Stomach (tissue), 9 donors: ENCODE data around the gene CKB. TPM values are rescaled to one million over a fixed set of nuclear protein-coding genes. Genes with fewer than 3 reads are reported as not detected.

Experiments used
- DNase-seq, 2 donors: peaks; one replicate each; pipeline versions ENCODE4 v3.0.0 to v3.0.0-alpha.2; 2013 to 2019
- H3K27ac ChIP-seq, 5 donors: fragments of 200-600 bp in 4 of 5; sonication (generic) in 4 of 5; one replicate each; pipeline ENCODE4 v1.5.1; 2013 to 2019; ENCODE audit warnings: mild to moderate bottlenecking in 1 of 5, moderate library complexity in 1 of 5
- H3K27me3 ChIP-seq, 3 donors: fragments of 200-600 bp; sonication (generic); one replicate each; pipeline ENCODE4 v1.5.1; 2017 to 2019; ENCODE audit warnings: mixed run types in 1 of 3
- H3K36me3 ChIP-seq, 4 donors: fragments of 200-600 bp; sonication (generic); 1 replicate in 3 of 4; 2 replicates in 1 of 4; pipeline ENCODE4 v1.5.1; 2016 to 2019
- H3K4me1 ChIP-seq, 4 donors: fragments of 200-600 bp; sonication (generic); one replicate each; pipeline ENCODE4 v1.5.1; 2016 to 2019
- H3K4me3 ChIP-seq, 4 donors: fragments of 200-600 bp; sonication (generic) in 3 of 4; one replicate each; pipeline ENCODE4 v1.5.1; 2016 to 2019; ENCODE audit warnings: mild to moderate bottlenecking in 1 of 4
- H3K9me3 ChIP-seq, 4 donors: fragments of 200-600 bp; sonication (generic); one replicate each; pipeline ENCODE4 v1.5.1; 2016 to 2019
- EP300 ChIP-seq: sonication (generic); formaldehyde crosslinking; IDR thresholded peaks from one replicate; pipeline ENCODE4 v1.6.1; 2017; ENCODE audit warnings: antibody characterized with exemption
- POLR2A ChIP-seq, 4 donors: fragments of 450-650 bp; IDR thresholded peaks; one replicate each; pipeline ENCODE4 v1.6.1; 2016; ENCODE audit warnings: antibody characterized with exemption in 4 of 4, control low read depth in 2 of 4, mild to moderate bottlenecking in 1 of 4, moderate library complexity in 1 of 4
- POLR2AphosphoS5 ChIP-seq, 3 donors: sonication (generic); formaldehyde crosslinking; IDR thresholded peaks; one replicate each; pipeline ENCODE4 v1.6.1; 2016; ENCODE audit warnings: antibody characterized with exemption in 3 of 3
- WGBS, 5 donors: extraction: QIAGEN DNeasy Blood & Tissue Kit in 3 of 5; methylation state at CpG; one replicate each; pipeline versions ENCODE4 v1.1.5 to v1.1.7; 2013 to 2018; 5-methylcytosine and 5-hydroxymethylcytosine counted together
- intact Hi-C: fragments of 100-400 bp; cut with DNase I; formaldehyde crosslinking; loops from one replicate; pipeline ENCODE4 v1.15.1; 2023; ENCODE audit warnings: low total_unique reads
- polyA plus RNA-seq, 3 donors: library from polyadenylated mRNA; stranded (reverse); fragments of 200-250 nt; gene quantifications; one replicate each; pipeline ENCODE4 v1.2.3, GENCODE V29; 2013
- total RNA-seq, 5 donors: library from RNA; depleted of rRNA; stranded (reverse); fragments of >200 nt; gene quantifications; one replicate each; pipeline versions ENCODE4 v1.1.0 to v1.2.3, GENCODE V29; 2014 to 2016
- TF ChIP-seq, protein P1 (sequence below), 7 experiments: fragments of 450-650 bp in 4 of 7; fragments of 200-600 bp in 3 of 7; sonication (generic) in 3 of 7; IDR thresholded peaks; one replicate each; pipeline ENCODE4 v1.5.1; 2016 to 2019; ENCODE audit warnings: antibody characterized with exemption in 7 of 7, control low read depth in 2 of 7, mild to moderate bottlenecking in 1 of 7
- donor health status: healthy with polysubstance abuse.
- donor health status: Bipolar disorder and iron deficiency.
- donor health status: healthy.

The CKB gene
- total and polyA plus RNA-seq, 8 donors: 216 to 1,146 (median 806) TPM

DNA sequence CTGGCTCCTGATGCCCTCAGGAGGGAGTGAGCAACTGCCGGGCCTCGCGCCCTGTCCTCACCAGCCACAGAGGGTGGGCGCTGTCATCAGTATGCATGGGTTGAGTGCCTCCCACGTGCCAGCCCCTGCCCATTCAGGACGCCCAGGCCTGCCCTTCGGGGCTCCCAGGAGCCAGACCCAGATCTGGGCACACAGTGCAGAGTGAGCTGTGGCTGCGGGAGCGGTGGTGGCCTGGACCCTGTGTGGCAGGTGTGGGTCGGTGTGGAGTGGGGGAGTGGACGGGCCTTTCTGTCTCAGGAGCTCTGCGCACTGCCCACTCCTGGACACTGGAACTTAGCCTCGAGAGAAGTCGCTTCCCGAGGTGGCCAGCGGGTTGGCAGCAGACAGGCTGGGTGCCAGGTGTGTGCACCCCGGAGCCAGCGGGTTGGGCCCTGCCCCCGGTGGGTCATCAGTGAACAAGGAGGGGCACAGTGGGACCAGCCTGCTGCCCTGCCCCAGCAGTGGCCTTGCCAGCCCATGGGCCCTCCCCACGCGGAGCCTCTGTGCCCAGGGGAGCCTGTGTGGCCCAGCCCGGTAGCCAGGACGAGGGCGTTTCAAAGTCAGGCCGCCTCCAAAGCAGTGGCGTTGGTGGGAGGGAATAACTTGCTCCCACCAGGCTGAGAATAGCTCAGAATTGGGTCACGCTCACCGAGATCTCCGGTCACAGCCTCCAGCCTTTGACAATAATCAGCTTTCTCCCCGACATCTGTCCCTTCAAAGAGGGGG is 15.8 kb upstream of the CKB start:
- H3K27me3 ChIP-seq: peaks cover 0 to 7% (median 0%) of the 10 kb centered on the region in 3 donors
- H3K4me1 ChIP-seq: peaks cover 58 to 84% (median 70%) of the 10 kb centered on the region in 4 donors
- TF ChIP-seq POLR2AphosphoS5 (IDR thresholded peaks at IDR 0.05) (peak in 1 of 3 donors; percentile 10), POLR2A (IDR thresholded peaks at IDR 0.05) (no peak), EP300 (no peak)
- intact Hi-C loops: no loop called here
- peak; percentile 43 to 56 for DNase-seq
- no peaks in the 10 kb centered on the region for H3K9me3 ChIP-seq
- H3K4me3 ChIP-seq: no peak overlapping the region
- peaks cover 5 to 30% (median 28%) of the 10 kb centered on the region in 4 donors for H3K36me3 ChIP-seq
- 20 to 51% (median 33%) methylated on average over 15 to 30 of the region's 30 CpGs for WGBS, 5 donors
- peak overlapping the region; percentile 18 to 83 (median 53) for H3K27ac ChIP-seq

DNA sequence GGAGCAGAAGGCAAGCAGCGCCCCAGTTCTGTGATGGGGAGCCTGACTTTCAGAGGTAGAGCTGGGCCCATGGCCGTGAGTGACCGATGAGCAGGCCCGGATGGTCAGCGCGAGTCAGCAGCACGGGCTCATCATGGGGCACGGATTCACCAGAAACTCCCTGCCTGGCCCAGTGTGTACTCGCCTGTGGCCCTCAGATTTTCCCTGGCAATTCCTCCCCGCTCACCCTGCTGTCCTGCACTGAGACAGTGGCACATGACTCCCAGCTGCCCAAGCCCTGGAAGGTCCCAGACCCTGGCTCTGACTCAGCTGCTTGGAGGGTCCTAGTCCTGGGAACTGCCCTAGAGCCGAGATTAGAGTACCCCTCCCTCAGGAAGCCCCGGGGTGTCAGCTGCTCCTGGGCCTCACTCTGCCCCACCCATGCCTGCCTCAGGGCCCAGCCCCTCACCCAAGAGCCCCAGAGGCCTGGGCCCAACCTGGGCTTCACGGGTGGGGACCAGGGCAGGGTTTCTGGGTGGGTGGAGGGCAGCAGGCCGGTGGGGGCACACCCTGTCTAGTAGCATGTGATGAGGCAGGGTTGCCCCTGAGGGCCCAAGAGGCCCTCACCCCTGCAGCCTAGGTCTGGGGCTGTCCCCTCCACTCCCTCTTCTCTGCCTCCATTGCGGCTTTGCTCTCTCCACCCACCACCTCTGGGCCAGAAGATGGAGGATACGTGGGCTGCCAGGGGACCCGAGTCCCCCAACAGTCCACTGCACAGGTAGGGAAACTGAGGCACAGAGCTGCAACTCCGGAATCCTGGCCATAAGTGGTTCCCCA is 14.8 kb upstream of the CKB start:
- Histone ChIP-seq H3K36me3 (peaks cover 5 to 40% (median 39%) of the 10 kb centered on the region in 4 donors), H3K9me3 (no peaks in the 10 kb centered on the region), H3K4me3 (no peak overlapping the region), H3K27me3 (peaks cover 0 to 6% (median 0%) of the 10 kb centered on the region in 3 donors), H3K4me1 (peaks cover 47 to 84% (median 65%) of the 10 kb centered on the region in 4 donors), H3K27ac (peak overlapping the region in 4 of 5 donors; percentile 50 to 83 (median 75))
- WGBS, 5 donors: 67 to 77% (median 72%) methylated on average over 13 to 18 of the region's 18 CpGs
- TF ChIP-seq POLR2A (IDR thresholded peaks at IDR 0.05) (no peak), EP300 (no peak), POLR2AphosphoS5 (IDR thresholded peaks at IDR 0.05) (no peak)
- TF ChIP-seq, protein P1, sequence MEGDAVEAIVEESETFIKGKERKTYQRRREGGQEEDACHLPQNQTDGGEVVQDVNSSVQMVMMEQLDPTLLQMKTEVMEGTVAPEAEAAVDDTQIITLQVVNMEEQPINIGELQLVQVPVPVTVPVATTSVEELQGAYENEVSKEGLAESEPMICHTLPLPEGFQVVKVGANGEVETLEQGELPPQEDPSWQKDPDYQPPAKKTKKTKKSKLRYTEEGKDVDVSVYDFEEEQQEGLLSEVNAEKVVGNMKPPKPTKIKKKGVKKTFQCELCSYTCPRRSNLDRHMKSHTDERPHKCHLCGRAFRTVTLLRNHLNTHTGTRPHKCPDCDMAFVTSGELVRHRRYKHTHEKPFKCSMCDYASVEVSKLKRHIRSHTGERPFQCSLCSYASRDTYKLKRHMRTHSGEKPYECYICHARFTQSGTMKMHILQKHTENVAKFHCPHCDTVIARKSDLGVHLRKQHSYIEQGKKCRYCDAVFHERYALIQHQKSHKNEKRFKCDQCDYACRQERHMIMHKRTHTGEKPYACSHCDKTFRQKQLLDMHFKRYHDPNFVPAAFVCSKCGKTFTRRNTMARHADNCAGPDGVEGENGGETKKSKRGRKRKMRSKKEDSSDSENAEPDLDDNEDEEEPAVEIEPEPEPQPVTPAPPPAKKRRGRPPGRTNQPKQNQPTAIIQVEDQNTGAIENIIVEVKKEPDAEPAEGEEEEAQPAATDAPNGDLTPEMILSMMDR (IDR thresholded peaks at IDR 0.05): no peak
- DNase-seq: no peak
- intact Hi-C loops: no loop called here

DNA sequence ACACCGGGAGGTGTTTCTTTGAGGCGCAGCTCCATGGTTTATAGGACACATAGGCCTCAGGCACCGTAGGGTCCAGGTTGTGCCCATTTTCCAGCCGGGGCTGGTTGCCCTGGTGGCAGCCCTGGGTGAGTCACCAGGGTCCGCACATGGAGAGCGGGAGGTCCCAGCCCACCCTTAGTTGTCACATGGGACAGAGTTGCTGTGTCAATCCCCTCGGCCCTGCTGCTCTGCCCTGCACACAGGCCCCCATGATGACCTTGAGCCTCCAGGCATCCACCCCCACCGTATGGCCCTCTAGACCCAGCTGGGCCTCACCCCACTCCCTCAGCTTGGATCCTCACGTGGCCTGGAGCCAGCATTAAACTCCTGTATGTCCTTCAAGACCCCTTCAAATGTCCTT is 14.1 kb upstream of the CKB start:
- no peak overlapping the region for H3K4me3 ChIP-seq
- no peaks in the 10 kb centered on the region for H3K27me3 ChIP-seq
- TF ChIP-seq EP300 (no peak), POLR2A (IDR thresholded peaks at IDR 0.05) (no peak), POLR2AphosphoS5 (IDR thresholded peaks at IDR 0.05) (no peak)
- TF ChIP-seq, protein P1 (IDR thresholded peaks at IDR 0.05): no peak
- DNase-seq: no peak
- intact Hi-C loops: no loop called here
- H3K9me3 ChIP-seq: no peaks in the 10 kb centered on the region
- H3K36me3 ChIP-seq: peaks cover 5 to 46% (median 45%) of the 10 kb centered on the region in 4 donors
- H3K27ac ChIP-seq: peak overlapping the region in 4 of 5 donors; percentile 73 to 83 (median 78)
- peaks cover 41 to 84% (median 61%) of the 10 kb centered on the region in 4 donors for H3K4me1 ChIP-seq
- WGBS, 5 donors: 76 to 80% (median 80%) methylated on average over 8 to 9 of the region's 9 CpGs

DNA sequence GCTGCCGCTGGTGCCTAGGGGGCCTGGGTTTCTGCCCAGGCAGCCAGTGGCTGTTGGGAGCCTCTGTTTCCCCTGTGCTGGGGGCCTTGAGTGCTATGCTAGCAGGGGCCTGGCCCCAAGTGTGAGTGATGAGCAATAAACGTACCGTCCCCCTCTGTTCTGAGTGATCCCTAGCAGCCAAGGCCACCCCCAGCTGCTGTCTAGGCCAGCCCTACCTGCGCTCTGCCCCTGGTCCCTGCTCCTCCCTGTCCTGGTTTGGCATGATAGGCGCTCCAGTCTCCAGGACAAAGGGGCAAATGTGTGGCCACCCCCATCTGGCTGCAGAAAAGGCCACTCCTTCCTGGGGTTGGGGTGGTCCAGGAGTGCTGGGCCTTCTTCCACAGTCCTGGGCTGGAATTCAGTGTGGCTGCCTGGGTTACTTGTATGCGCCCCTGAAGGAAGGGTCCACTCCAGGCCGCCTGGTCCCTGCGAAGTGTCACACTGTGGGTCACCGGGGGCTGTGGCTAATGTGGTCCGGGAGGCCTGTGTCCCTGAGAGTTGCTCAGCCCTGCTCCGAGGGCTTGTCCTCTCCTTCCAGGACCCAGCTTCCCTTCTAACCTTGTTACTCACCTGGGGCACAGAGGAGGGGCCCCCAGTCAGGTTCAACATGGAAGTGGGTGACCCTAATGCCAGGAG is 13.4 kb upstream of the CKB start:
- Histone ChIP-seq H3K9me3 (no peaks in the 10 kb centered on the region), H3K27ac (peak overlapping the region in 4 of 5 donors; percentile 73 to 83 (median 78)), H3K4me3 (no peak overlapping the region), H3K4me1 (peaks cover 41 to 84% (median 61%) of the 10 kb centered on the region in 4 donors), H3K36me3 (peaks cover 5 to 52% (median 48%) of the 10 kb centered on the region in 4 donors), H3K27me3 (no peaks in the 10 kb centered on the region)
- 75 to 92% (median 83%) methylated on average over 9 to 11 of the region's 11 CpGs for WGBS, 5 donors
- TF ChIP-seq POLR2AphosphoS5 (IDR thresholded peaks at IDR 0.05): no peak
- TF ChIP-seq EP300: no peak
- no peak for TF ChIP-seq POLR2A (IDR thresholded peaks at IDR 0.05)
- DNase-seq: no peak
- intact Hi-C loops: no loop called here
